SKM-1 treated with dmso at 0.1 percent for 144 hours (cell line): ENCODE data around the gene CNIH4.
"Not testable (repeated sequence)": the region's sequence is repeated elsewhere in the genome, so short reads cannot be mapped to it uniquely, and the experiment has no call there.

Source experiments
- DNase-seq: peaks from one replicate; lab custom pipeline; 2025; ENCODE audit not compliant: unreplicated experiment; lab: John Stamatoyannopoulos, UW

The CNIH4 gene

GRCh38 chr1:224348137-224348536, 8.5 kb upstream of the CNIH4 start:
- no peak for DNase-seq

- DNase-seq = not testable (repeated sequence)
Measured at GRCh38 chr1:224349716-224350115, 7.0 kb upstream of the CNIH4 start.

- not testable (repeated sequence) for DNase-seq
Measured at GRCh38 chr1:224352436-224353085, 4.1 kb upstream of the CNIH4 start.

- no peak for DNase-seq
Measured at GRCh38 chr1:224353975-224354925, 2.4 kb upstream of the CNIH4 start.

GRCh38 chr1:224357626-224358124, 996 bp downstream of the CNIH4 start:
- DNase-seq = peak; percentile 90

- DNase-seq = no peak
Measured at GRCh38 chr1:224358237-224358636, 1.6 kb downstream of the CNIH4 start.

- DNase-seq = no peak
Measured at GRCh38 chr1:224359207-224359606, 2.5 kb downstream of the CNIH4 start.

GRCh38 chr1:224368409-224368808, 11.7 kb downstream of the CNIH4 start:
- DNase-seq = no peak

- DNase-seq = no peak
Measured at GRCh38 chr1:224373008-224373590, 16.4 kb downstream of the CNIH4 start.

GRCh38 chr1:224375059-224375458, 18.4 kb downstream of the CNIH4 start:
- no peak for DNase-seq

- no peak for DNase-seq
Measured at GRCh38 chr1:224377676-224378006, 21.0 kb downstream of the CNIH4 start.

GRCh38 chr1:224378855-224379631, 22.4 kb downstream of the CNIH4 start:
- DNase-seq = peak; percentile 65

- peak; percentile 91 for DNase-seq
Measured at GRCh38 chr1:224380003-224380402, 23.3 kb downstream of the CNIH4 start.

- no peak for DNase-seq
Measured at GRCh38 chr1:224381880-224382548, 25.3 kb downstream of the CNIH4 start.

- DNase-seq = no peak
Measured at GRCh38 chr1:224383218-224383617, 26.5 kb downstream of the CNIH4 start.

GRCh38 chr1:224387302-224387912, 30.7 kb downstream of the CNIH4 start:
- DNase-seq = no peak

- no peak for DNase-seq
Measured at GRCh38 chr1:224387943-224388342, 31.3 kb downstream of the CNIH4 start.

GRCh38 chr1:224390517-224390916, 33.8 kb downstream of the CNIH4 start:
- no peak for DNase-seq

- no peak for DNase-seq
Measured at GRCh38 chr1:224392411-224393249, 36.0 kb downstream of the CNIH4 start.
